CD8-positive, alpha-beta memory T cell (primary cell): ENCODE data around the gene LINGO3. TPM values are rescaled to one million over a fixed set of nuclear protein-coding genes. Genes with fewer than 3 reads are reported as not detected.
A peak's percentile ranks its signal among the peaks of the same experiment; 100 is the strongest.

Source experiments
- CTCF ChIA-PET: fragments of 350-600 bp; sonication (Branson Sonifier 250); formaldehyde crosslinking; loops from one replicate; lab custom pipeline; 2021; ENCODE audit warnings: antibody characterized with exemption; lab: Charles Lee
- POLR2A ChIA-PET: fragments of 350-600 bp; sonication (Branson Sonifier 250); formaldehyde crosslinking; loops from one replicate; lab custom pipeline; 2021; ENCODE audit warnings: antibody characterized with exemption; lab: Charles Lee
- DNase-seq, 5 donors: peaks; one replicate each; pipeline versions ENCODE4 v3.0.0 to v3.0.0-alpha.2; 2020 to 2022; ENCODE audit warnings: mixed read lengths in 1 of 5
- H3K27ac ChIP-seq: one replicate; pipeline ENCODE4 v1.7.0; 2013; ENCODE audit warnings: low read depth, mild to moderate bottlenecking, low read length, moderate library complexity
- H3K27me3 ChIP-seq: 2 replicates; pipeline ENCODE4 v1.7.0; 2013; ENCODE audit warnings: low read length, mild to moderate bottlenecking; ENCODE audit not compliant: insufficient read depth, poor library complexity, severe bottlenecking
- H3K36me3 ChIP-seq: 2 replicates; pipeline ENCODE4 v1.7.0; 2013; ENCODE audit warnings: mild to moderate bottlenecking, low read length, moderate library complexity; ENCODE audit not compliant: insufficient read depth
- H3K4me1 ChIP-seq: 2 replicates; pipeline ENCODE4 v1.7.0; 2013; ENCODE audit warnings: mild to moderate bottlenecking, low read length, moderate library complexity; ENCODE audit not compliant: insufficient read depth
- H3K4me3 ChIP-seq: 2 replicates; pipeline ENCODE4 v1.7.0; 2013; ENCODE audit warnings: mild to moderate bottlenecking, low read length
- H3K9me3 ChIP-seq: 2 replicates; pipeline ENCODE4 v1.7.0; 2013; ENCODE audit warnings: mild to moderate bottlenecking, low read length
- H3K27ac Mint-ChIP-seq, 8 donors: one replicate each; pipeline ENCODE4 v1.8.0; 2020 to 2021; ENCODE audit warnings: mixed read lengths in 8 of 8, mild to moderate bottlenecking in 6 of 8, inconsistent platforms in 3 of 8, moderate library complexity in 3 of 8
- H3K27me3 Mint-ChIP-seq, 2 donors: one replicate each; pipeline ENCODE4 v1.8.0; 2020 to 2021; ENCODE audit warnings: mixed read lengths in 2 of 2, mild to moderate bottlenecking in 1 of 2, moderate library complexity in 1 of 2
- H3K36me3 Mint-ChIP-seq, 3 donors: one replicate each; pipeline ENCODE4 v1.8.0; 2020 to 2021; ENCODE audit warnings: mixed read lengths in 3 of 3, inconsistent platforms in 1 of 3, mild to moderate bottlenecking in 1 of 3
- H3K4me1 Mint-ChIP-seq, 3 donors: one replicate each; pipeline ENCODE4 v1.8.0; 2020 to 2021; ENCODE audit warnings: mixed read lengths in 3 of 3, inconsistent platforms in 1 of 3, mild to moderate bottlenecking in 1 of 3
- H3K4me3 Mint-ChIP-seq, 7 donors: one replicate each; pipeline ENCODE4 v1.8.0; 2020 to 2021; ENCODE audit warnings: mixed read lengths in 7 of 7, mild to moderate bottlenecking in 6 of 7, moderate library complexity in 4 of 7, inconsistent platforms in 2 of 7
- H3K9me3 Mint-ChIP-seq, 5 donors: one replicate each; pipeline ENCODE4 v1.8.0; 2020 to 2022; ENCODE audit warnings: mixed read lengths in 5 of 5, mild to moderate bottlenecking in 3 of 5, moderate library complexity in 2 of 5, inconsistent platforms in 1 of 5
- polyA plus RNA-seq: library from polyadenylated mRNA; unstranded; fragments of 300-500 nt; fragmentation: Illumina TruSeq; gene quantifications from one replicate; pipeline ENCODE4 v1.2.3, GENCODE V29; 2021
- total RNA-seq, 2 experiments: library from RNA; stranded (reverse); gene quantifications; one replicate each; pipeline ENCODE4 v1.2.3, GENCODE V29; 2021

LINGO3 gene
- total and polyA plus RNA-seq, 3 experiments from 2014 or later, result 0.09 to 9.2 (median 0.15) TPM

DNA sequence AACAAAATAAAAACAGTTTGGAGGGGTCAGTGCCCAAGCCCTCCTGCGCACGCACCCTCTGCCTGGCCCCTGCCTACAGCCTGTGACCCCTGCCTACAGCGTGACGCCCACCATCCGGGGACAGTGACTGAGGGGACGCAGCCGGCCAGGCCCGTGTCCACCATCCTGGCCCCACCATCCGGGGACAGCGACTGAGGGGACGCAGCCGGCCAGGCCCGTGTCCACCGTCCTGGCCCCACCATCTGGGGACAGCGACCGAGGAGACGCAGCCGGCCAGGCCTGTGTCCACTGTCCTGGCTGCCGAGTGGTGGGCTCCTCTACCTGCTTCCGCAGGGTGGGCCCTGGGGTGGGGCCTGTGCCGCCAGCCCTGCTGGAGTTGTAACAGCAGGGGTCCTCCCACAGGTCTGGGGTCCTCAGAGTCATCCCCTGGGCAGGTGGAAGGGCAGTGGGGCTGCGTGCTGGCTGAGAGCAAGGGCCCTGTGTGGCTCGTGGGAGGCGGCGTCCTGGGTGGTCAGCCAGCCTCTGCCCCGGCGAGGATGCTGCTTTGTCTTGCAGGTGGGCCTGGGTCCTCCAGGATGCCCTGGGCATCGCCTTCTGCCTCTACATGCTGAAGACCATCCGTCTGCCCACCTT is 34.8 kb upstream of the LINGO3 start:
- H3K27ac Mint-ChIP-seq, result no peak overlapping the region
- no peaks in the 10 kb centered on the region for H3K4me1 ChIP-seq
- H3K27me3 ChIP-seq, result no peaks in the 10 kb centered on the region
- no peaks in the 10 kb centered on the region for H3K9me3 Mint-ChIP-seq
- CTCF ChIA-PET, result no interaction called here
- H3K9me3 ChIP-seq, result no peaks in the 10 kb centered on the region
- POLR2A ChIA-PET, result no interaction called here
- H3K4me3 ChIP-seq, result no peak overlapping the region
- no peak for DNase-seq
- no peaks in the 10 kb centered on the region for H3K4me1 Mint-ChIP-seq
- H3K27ac ChIP-seq, result no peak overlapping the region
- H3K36me3 ChIP-seq, result no peaks in the 10 kb centered on the region
- H3K4me3 Mint-ChIP-seq, result no peak overlapping the region
- no peaks in the 10 kb centered on the region for H3K27me3 Mint-ChIP-seq
- peaks cover 0 to 14% (median 0%) of the 10 kb centered on the region in 3 donors for H3K36me3 Mint-ChIP-seq

DNA sequence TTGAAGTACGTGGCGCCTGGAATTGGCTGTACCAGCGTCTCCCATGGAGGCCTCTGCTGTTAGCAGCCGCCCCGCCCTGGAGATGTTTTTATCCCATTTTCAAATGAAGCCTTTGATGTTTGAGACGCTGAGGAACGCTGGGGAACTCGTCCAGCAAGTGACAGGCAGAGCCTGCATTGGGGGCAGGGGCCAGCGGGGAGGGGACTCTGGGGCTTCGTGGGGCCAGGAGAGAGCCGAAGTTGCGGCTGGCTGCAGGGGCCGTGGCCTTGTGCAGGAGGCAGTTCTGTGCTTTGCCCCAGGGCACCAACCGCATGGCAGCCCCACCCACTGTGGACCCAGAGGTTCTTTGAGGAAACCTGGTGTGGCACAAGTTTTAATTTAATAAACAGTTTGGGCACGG is 34.0 kb upstream of the LINGO3 start:
- H3K4me1 Mint-ChIP-seq, result no peaks in the 10 kb centered on the region
- Histone ChIP-seq H3K4me1 (no peaks in the 10 kb centered on the region), H3K27me3 (no peaks in the 10 kb centered on the region), H3K4me3 (no peak overlapping the region), H3K27ac (no peak overlapping the region), H3K36me3 (no peaks in the 10 kb centered on the region), H3K9me3 (no peaks in the 10 kb centered on the region)
- H3K9me3 Mint-ChIP-seq, result no peaks in the 10 kb centered on the region
- CTCF ChIA-PET, result no interaction called here
- H3K4me3 Mint-ChIP-seq, result no peak overlapping the region
- H3K27ac Mint-ChIP-seq, result no peak overlapping the region
- peaks cover 0 to 16% (median 0%) of the 10 kb centered on the region in 3 donors for H3K36me3 Mint-ChIP-seq
- POLR2A ChIA-PET, result no interaction called here
- H3K27me3 Mint-ChIP-seq, result no peaks in the 10 kb centered on the region
- no peak for DNase-seq

DNA sequence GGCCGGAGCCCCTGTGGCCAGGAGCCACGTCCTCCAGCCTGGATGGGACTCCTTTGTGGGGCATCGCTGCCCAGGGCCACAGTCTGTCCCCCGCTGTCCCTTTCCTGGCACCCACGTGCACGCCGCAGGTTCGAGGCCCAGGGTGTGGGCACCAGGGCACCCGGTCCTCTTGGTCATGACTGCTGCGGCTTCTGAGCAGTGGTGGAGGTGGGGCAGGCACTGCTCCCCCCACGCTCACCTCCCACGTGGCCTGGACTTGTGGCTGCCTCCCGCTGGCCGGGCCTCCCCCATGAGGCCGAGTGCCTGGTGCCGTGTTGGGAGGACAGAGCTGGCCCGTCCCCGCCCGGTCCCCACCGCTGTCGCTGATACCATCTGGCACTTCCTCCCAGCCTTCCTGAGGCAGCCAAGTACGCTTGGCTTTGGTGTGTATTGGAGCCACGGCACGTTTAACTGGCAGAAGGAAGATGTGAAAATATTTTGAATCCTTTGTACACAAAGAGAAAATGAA is 33.3 kb upstream of the LINGO3 start:
- H3K27me3 ChIP-seq, result no peaks in the 10 kb centered on the region
- CTCF ChIA-PET, result no interaction called here
- H3K4me3 ChIP-seq, result no peak overlapping the region
- Mint-ChIP-seq H3K9me3 (no peaks in the 10 kb centered on the region), H3K27ac (no peak overlapping the region), H3K4me3 (no peak overlapping the region), H3K36me3 (peaks cover 0 to 17% (median 0%) of the 10 kb centered on the region in 3 donors), H3K27me3 (no peaks in the 10 kb centered on the region), H3K4me1 (peaks cover under 1 to 3% (median 2%) of the 10 kb centered on the region in 3 donors)
- no peaks in the 10 kb centered on the region for H3K36me3 ChIP-seq
- POLR2A ChIA-PET, result no interaction called here
- no peak for DNase-seq
- H3K9me3 ChIP-seq, result no peaks in the 10 kb centered on the region
- H3K27ac ChIP-seq, result no peak overlapping the region
- H3K4me1 ChIP-seq, result no peaks in the 10 kb centered on the region

DNA sequence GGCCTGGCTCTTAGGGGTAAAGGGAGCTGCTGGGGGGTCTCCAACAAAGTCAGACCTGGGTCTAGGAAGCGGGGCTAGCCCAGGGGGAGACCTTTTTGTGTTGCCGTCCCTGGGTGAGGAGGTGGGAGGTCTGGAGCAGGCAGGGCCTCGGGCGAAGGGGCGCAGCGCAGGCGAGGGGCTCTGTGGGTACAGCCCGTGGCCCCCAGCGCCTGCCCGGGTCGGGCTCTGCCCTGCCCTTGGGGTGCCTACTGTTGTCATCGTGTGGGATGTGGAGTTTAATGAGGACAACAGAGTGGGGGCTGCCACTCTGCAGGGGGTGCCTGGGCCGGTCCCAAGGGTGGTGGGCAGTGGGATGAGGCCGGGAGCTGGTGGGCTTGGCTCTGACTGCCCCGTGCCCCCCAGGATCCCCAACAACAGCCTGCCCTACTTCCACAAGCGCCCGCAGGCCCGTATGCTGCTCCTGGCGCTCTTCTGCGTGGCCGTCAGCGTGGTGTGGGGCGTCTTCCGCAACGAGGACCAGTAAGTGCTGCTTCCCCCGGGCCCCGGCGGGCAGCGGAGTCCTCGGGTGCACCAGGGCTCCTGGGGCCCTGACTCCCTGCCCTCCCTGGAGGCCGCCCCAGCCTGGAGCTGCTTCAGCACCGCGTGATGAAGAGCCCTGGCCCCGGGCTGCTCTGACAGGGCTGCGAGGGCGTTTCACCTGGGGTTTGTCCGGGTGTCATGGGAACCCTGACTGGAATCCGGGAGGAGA is 32.7 kb upstream of the LINGO3 start:
- no peak for DNase-seq
- H3K36me3 ChIP-seq, result no peaks in the 10 kb centered on the region
- no peaks in the 10 kb centered on the region for H3K9me3 Mint-ChIP-seq
- POLR2A ChIA-PET, result no interaction called here
- H3K4me1 Mint-ChIP-seq, result peaks cover 7 to 9% (median 8%) of the 10 kb centered on the region in 3 donors
- H3K36me3 Mint-ChIP-seq, result peaks cover 0 to 19% (median 0%) of the 10 kb centered on the region in 3 donors
- no peaks in the 10 kb centered on the region for H3K4me1 ChIP-seq
- no peaks in the 10 kb centered on the region for H3K27me3 Mint-ChIP-seq
- CTCF ChIA-PET, result no interaction called here
- no peak overlapping the region for H3K4me3 ChIP-seq
- H3K27ac ChIP-seq, result no peak overlapping the region
- H3K9me3 ChIP-seq, result no peaks in the 10 kb centered on the region
- H3K27me3 ChIP-seq, result no peaks in the 10 kb centered on the region
- H3K4me3 Mint-ChIP-seq, result no peak overlapping the region
- no peak overlapping the region for H3K27ac Mint-ChIP-seq

DNA sequence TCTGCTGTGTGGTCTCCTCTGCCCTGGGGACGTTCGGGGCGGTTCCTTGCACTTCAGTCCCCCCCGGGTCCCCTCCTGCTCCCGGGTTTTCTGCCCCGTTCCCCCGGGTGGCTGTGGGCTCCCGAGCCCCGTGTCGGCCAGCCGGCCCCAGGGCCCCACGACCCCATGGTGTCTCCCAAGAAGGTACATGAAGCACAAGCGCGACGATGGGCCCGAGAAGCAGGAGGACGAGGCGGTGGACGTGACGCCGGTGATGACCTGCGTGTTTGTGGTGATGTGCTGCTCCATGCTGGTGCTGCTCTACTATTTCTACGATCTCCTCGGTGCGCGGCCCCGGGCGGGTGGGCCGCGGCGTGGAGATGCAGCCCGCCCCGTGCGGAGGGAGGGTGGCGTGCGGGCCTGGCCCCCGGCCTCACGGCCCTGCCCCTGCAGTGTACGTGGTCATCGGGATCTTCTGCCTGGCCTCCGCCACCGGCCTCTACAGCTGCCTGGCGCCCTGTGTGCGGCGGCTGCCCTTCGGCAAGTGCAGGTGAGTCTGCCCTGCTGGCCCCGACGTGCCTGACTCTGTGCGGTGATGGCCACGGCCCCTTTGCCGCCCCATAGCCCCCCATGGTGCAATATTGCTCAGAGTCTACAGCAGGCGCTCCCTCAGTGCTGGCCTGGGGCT is 31.8 kb upstream of the LINGO3 start:
- no peak overlapping the region for H3K4me3 ChIP-seq
- H3K4me1 ChIP-seq, result no peaks in the 10 kb centered on the region
- Mint-ChIP-seq H3K27ac (no peak overlapping the region), H3K4me1 (peaks cover 7 to 9% (median 9%) of the 10 kb centered on the region in 3 donors), H3K4me3 (no peak overlapping the region), H3K36me3 (peaks cover 0 to 20% (median 0%) of the 10 kb centered on the region in 3 donors), H3K27me3 (no peaks in the 10 kb centered on the region), H3K9me3 (no peaks in the 10 kb centered on the region)
- H3K36me3 ChIP-seq, result no peaks in the 10 kb centered on the region
- POLR2A ChIA-PET, result no interaction called here
- DNase-seq, result no peak
- H3K27ac ChIP-seq, result no peak overlapping the region
- H3K9me3 ChIP-seq, result no peaks in the 10 kb centered on the region
- CTCF ChIA-PET, result no interaction called here
- no peaks in the 10 kb centered on the region for H3K27me3 ChIP-seq

DNA sequence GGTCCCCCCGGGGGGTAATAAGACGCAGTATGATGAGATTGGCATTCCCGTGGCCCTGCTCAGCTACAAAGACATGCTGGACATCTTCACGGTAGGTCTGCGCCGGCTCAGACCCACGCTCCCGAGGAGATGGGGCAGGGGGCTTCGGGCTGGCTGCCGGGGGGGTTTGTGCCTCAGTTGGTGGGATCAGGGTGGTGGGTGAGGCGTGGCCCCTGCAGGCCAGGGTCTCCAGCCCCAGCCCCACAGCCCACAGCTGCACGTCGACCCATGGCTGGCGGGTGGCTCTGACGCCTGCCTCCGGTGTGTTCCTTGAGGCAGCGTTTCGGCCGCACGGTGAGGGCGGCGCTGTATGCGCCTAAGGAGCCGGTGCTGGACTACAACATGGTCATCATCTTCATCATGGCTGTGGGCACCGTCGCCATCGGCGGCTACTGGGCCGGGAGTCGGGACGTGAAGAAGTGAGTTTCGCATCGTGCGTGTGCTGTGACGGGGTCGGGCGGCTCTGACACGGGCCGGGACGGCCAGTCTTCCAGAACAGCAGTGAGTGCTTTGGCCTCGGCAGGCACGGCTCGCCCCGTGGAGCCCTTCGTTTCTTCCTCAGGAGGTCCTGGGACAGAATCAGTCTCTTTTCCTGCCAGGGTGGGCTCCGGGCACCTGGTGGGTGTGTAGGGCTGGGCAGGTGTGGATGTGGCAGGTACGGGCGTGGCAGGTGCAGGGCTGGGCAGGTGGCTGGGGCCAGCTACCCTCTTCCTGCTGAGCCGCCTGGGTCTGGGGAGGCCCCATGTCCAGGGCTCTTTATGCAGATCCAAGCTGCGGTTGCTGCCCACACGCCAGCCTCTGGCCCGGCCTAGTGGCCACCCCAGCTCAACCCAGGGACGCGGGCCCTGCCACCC is 31.0 kb upstream of the LINGO3 start:
- peak in 1 of 5 donors; percentile 46 for DNase-seq
- Mint-ChIP-seq H3K4me1 (peaks cover 7 to 9% (median 9%) of the 10 kb centered on the region in 3 donors), H3K4me3 (no peak overlapping the region)

DNA sequence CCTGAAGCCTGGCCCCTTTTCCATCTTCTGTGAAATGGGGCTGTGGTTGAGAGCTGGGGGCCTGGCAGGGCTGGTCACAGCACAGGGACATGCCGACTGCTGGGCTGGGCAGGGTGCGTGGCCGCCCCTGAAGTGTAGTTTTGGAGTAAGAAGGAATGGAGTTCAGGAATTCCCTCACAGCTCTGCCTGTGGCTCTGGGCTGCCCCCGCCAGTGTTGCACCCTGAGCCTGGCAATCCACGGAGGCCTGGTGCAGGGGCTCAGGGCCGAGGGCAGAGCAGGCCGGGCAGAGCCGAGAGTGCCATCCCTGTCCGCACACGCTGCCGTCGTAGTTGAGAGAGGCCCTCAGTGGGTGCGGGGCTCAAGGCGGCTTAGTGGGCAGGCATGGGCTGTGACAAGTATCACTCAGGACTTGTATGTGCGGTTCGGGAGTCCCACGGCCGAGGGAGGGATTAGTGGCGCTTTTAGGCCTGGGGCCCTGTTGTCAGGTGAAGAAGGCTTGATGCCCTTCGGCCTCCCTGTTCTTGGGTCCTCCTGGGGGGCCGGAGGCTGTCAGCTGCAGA is 30.2 kb upstream of the LINGO3 start:
- H3K36me3 ChIP-seq, result no peaks in the 10 kb centered on the region

More for the DNA sequence above, 31.0 kb upstream of the LINGO3 start:
- Mint-ChIP-seq H3K36me3 (peaks cover 0 to 20% (median 0%) of the 10 kb centered on the region in 3 donors), H3K9me3 (no peaks in the 10 kb centered on the region), H3K27ac (no peak overlapping the region), H3K27me3 (no peaks in the 10 kb centered on the region)
- H3K27ac ChIP-seq, result no peak overlapping the region
- no peaks in the 10 kb centered on the region for H3K9me3 ChIP-seq
- H3K4me3 ChIP-seq, result no peak overlapping the region
- ChIA-PET POLR2A (no interaction called here), CTCF (no interaction called here)
- no peaks in the 10 kb centered on the region for H3K4me1 ChIP-seq
- H3K27me3 ChIP-seq, result no peaks in the 10 kb centered on the region
- no peaks in the 10 kb centered on the region for H3K36me3 ChIP-seq

More for the DNA sequence above, 30.2 kb upstream of the LINGO3 start:
- H3K27me3 ChIP-seq, result no peaks in the 10 kb centered on the region
- Mint-ChIP-seq H3K36me3 (peaks cover 0 to 20% (median 0%) of the 10 kb centered on the region in 3 donors), H3K4me1 (peaks cover 7 to 9% (median 9%) of the 10 kb centered on the region in 3 donors), H3K27ac (no peak overlapping the region), H3K27me3 (no peaks in the 10 kb centered on the region), H3K4me3 (no peak overlapping the region), H3K9me3 (no peaks in the 10 kb centered on the region)
- H3K4me1 ChIP-seq, result no peaks in the 10 kb centered on the region
- H3K27ac ChIP-seq, result no peak overlapping the region
- CTCF ChIA-PET, result no interaction called here
- DNase-seq, result no peak
- no peaks in the 10 kb centered on the region for H3K9me3 ChIP-seq
- H3K4me3 ChIP-seq, result no peak overlapping the region
- POLR2A ChIA-PET, result no interaction called here
